HG03060 (cell line): ENCODE measurements around the gene TRIP6.
"Not testable (repeated sequence)": the region's sequence is repeated elsewhere in the genome, so short reads cannot be mapped to it uniquely, and the experiment has no call there.

Source experiments
- ATAC-seq: cut with Tn5 transposase; IDR thresholded peaks from one replicate; pipeline ENCODE4 v1.9.1; 2021; ENCODE audit warnings: low read depth, moderate number of reproducible peaks; ENCODE audit not compliant: unreplicated experiment

The TRIP6 gene

DNA sequence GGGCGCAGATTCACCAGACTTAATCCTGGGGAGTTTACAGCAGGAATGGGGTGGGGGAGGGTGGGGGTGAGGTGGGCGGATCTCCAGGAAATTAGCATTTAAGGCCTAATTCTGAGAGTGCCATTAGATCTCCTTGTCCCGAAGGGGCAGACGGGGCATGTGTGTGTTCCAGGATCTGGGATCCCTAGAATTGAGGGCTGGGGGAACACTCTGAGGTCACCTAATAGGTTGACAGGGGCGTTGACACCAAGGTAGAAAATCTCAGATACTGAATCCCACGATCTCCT, 30.4 kb upstream of the TRIP6 start:
- no peak for ATAC-seq

DNA sequence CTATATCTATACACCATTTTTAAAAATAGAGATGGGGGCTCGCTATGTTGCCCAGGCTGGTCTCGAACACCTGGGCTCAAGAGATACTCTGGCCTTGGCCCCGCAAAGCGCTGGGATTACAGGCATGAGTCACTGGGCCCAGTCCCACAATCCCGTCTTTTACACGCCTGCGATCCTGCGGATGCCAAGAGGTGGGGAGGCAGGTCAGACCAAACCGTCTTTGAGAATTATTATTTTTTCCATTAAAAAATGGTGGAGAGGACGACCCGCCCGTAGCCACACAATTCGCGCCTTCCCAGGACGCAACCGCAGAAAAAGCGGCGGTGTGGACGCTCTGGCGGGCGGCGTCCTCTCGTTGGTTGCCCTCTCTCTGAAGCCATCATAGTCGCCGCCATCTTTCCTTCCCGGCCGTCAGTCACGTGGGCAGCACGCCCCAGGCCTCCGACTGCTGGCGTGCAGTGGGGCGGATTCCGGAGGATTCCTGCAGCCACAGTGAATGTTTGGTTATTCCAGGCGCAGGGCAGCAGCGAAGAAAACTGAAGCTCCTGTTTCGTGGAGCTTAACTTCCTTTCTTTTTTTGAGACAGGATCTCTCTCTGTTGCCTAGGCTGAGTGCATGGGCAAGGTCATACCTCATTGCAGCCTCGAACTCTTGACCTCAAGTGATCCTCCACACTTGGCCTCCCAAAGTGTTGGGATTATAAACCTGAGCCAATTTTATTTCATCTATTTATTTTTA, 29.9 kb upstream of the TRIP6 start:
- ATAC-seq = no peak

DNA sequence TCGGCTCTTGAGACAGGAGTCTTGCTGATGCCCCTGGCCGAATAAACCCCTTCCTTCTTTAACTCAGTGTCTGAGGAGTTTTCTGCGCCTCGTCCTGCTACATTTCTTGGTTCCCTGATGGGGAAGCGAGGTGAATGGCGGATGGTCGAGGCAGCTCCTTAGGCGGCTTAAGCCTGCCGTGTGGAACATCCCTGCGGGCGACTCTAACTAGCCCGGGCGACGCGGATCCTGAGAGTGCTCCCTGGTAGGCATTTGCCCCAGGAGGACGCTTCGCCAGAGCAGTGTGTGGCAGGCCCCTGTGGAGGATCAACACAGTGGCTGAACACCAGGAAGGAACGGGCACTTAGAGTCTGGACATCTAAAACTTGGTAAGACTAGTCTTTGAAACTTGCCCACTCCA, 27.8 kb upstream of the TRIP6 start:
- ATAC-seq = no peak

DNA sequence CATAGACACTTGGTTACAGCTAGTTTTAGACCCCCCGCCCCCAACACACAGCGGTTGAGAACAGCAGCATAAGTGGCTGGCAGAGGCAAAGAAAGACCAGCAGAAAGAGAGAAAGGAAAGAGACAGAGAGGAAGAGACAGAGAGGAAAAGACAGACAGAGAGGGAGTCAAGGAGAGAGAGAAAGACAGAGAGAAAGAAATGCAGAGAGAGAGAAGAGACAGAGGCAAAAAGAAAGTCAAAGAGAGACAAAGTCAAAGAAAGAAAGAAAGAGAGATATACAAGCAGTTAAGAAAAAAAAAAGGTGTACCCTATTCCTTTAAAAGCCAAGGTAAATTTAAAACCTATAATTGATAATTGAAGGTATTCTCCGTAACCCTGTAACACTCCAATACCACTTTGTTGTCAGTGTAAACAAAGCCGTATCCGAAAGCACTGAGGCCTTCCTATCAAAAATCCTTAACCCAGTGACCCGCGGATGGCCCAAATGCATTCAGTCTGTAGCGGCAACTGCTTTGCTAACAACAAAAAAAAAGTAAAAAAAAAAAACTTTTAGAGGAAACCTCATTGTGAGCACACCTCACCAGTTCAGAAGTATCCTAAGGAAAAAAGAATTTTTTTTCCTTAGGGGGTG, 26.6 kb upstream of the TRIP6 start:
- ATAC-seq = no peak

GRCh38 chr7:100847360-100847759, 19.8 kb upstream of the TRIP6 start:
- no peak for ATAC-seq

- no peak for ATAC-seq
Observed at GRCh38 chr7:100852048-100852872, 14.9 kb upstream of the TRIP6 start, which contains the start of gene SLC12A9. Gene SLC12A9 (plus strand): TSS chr7:100852713. CDS start chr7:100854198, 1,485 bp downstream.

GRCh38 chr7:100854146-100854895, 12.9 kb upstream of the TRIP6 start:
- ATAC-seq = no peak

GRCh38 chr7:100854899-100855298, 12.3 kb upstream of the TRIP6 start:
- not testable (repeated sequence) for ATAC-seq

DNA sequence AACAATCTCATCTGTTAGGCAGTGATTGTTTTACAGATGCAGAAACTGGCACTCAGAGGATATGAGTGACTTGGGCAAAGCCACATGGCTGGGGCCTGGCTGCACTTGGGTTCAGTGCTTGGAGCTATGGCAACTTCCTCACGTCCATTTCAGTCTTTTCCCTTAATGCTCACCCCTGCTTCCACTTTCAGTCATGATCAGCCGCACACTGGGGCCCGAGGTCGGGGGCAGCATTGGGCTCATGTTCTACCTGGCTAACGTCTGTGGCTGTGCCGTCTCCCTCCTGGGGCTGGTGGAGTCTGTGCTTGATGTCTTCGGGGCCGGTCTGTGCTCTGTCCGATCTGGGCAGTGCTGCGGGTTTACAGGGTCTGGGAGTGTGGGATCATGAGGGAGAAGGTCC, 11.7 kb upstream of the TRIP6 start:
- no peak for ATAC-seq

DNA sequence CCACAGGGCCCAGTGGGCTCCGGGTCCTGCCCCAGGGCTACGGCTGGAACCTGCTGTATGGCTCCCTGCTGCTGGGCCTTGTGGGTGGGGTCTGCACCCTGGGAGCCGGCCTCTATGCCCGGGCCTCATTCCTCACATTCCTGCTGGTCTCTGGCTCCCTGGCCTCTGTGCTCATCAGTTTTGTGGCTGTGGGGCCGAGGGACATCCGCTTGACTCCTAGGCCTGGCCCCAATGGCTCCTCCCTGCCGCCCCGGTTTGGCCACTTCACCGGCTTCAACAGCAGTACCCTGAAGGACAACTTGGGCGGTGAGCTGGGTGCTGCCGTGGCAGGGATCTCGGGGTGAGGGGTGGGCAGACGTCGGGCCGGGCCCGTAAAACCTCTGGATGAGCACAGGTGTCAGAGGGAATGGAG, 10.3 kb upstream of the TRIP6 start:
- no peak for ATAC-seq

DNA sequence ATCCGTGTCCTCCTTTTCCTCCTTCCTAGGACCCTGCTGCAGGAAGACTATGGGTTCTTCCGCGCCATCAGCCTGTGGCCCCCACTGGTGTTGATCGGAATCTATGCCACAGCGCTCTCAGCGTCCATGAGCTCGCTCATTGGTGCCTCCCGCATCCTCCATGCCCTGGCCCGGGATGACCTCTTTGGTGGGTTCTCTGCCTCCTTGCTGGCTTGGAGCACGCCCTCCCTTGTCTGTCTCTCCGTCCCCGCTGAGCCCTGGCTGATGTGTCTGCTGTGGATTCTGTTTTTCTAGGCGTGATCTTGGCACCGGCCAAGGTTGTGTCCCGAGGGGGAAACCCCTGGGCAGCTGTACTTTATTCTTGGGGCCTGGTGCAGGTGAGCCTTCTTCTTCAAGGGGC, 7.3 kb upstream of the TRIP6 start:
- ATAC-seq = no peak

- ATAC-seq = no peak
Observed at GRCh38 chr7:100860702-100861615, 6.2 kb upstream of the TRIP6 start.

DNA sequence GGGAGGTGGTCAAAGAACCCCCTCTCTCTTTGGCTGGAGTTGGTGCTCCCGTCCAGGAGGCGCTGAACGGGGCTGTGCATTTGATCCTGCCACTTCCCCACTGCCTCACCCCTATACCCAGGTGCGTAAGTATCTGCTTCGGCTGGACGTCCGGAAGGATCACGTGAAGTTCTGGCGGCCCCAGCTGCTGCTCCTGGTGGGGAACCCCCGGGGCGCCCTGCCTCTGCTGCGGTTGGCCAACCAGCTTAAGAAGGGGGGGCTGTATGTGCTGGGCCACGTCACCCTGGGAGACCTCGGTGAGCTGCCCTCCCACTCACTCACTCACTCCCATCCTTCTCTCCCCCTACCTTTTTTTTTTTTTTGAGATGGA, 5.6 kb upstream of the TRIP6 start:
- ATAC-seq = no peak

GRCh38 chr7:100863406-100863950, 3.7 kb upstream of the TRIP6 start:
- ATAC-seq = no peak

DNA sequence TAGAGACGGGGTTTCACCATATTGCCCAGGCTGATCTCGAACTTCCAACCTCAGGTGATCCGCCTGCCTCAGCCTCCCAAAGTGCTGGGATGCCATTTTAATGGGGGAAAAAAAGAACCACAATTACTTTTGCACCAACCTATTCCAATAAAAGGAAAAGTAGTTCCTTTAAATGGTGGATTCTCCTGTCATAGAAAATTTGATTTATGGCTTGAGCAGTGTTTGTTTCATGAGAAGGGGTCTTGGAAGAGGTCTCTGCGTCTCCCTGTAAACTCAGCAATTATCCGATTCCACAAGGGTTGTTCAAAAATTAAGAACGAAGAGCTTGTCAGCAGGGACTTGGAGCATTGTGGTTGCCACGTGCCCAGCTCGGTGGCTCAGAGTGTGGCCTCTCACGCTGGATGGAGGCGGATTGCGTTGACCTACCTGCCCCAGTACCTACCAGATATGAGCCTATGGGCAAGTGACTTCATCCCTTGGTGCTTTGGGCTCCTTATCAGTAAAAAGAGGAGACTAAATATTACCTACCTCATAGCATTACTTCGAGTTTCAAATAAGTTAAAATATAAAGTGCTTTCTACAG, 2.8 kb upstream of the TRIP6 start:
- ATAC-seq = no peak

GRCh38 chr7:100865372-100865911, 1.7 kb upstream of the TRIP6 start:
- no peak for ATAC-seq

DNA sequence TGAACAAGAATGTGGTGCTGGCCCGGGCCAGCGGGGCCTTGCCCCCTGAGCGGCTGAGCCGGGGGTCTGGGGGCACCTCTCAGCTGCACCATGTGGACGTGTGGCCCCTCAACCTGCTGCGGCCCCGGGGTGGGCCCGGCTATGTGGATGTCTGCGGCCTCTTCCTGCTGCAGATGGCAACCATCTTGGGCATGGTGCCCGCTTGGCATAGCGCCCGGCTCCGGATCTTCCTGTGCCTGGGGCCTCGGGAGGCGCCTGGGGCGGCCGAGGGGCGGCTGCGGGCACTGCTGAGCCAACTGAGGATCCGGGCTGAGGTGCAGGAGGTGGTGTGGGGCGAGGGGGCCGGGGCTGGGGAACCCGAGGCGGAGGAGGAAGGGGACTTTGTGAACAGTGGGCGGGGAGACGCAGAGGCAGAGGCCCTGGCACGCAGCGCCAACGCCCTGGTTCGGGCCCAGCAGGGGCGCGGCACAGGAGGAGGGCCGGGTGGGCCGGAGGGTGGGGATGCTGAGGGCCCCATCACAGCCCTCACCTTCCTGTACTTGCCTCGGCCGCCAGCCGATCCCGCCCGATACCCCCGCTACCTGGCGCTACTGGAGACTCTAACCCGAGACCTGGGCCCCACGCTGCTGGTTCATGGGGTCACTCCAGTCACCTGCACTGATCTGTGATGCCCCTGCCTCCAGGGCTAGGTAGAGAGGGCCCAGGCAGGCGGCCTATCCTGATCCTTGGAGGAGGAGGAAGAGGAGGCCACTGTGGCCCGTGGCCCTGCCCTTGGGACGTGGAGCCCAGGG, 1.1 kb upstream of the TRIP6 start:
- ATAC-seq = no peak

GRCh38 chr7:100866729-100867039, 503 bp upstream of the TRIP6 start:
- ATAC-seq = no peak
